ENCODE data around the gene RHOBTB1. TPM values are rescaled to one million over a fixed set of nuclear protein-coding genes. Genes with fewer than 3 reads are reported as not detected.

RHOBTB1 gene
- total RNA-seq, 4 donors from 2014 or later: 16.7 to 37.3 (median 22.8) TPM

DNA sequence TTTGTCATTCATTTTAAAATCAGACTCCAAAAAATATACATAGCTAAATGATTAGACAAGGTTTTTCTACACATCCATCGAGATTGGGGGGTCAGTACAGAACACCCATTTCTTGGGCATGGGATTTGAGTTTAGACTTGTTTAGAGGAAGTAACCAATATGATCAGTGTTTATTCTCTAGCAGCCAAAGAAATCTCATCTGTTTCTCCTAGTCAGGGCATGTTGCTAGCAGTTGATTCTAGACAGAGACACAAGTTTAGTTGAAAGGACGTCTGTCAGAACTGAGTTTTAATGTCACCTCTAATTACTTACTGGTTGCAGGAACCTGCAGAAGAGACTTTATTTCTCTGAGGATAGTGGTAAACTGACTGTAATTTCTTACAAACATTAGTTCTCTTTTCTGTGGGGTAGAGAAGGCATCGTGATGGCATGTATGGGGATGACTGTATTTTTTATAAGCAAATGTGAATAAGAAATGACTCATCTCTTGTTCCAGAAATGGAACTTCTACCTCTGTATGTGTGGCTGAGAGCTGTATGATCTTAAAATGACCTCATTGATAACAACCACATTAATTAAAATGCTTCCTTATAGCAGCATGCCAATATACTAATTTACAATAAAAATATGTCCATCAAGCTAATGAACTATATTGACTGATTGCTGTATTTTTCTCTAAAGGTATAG lies 30.6 kb upstream of the RHOBTB1 start:
- no peak for TF ChIP-seq CTCF (IDR thresholded peaks at IDR 0.05; ENCODE audit: low read depth)

GRCh38 chr10:60973086-60973485 lies 29.1 kb upstream of the RHOBTB1 start:
- no peak for TF ChIP-seq CTCF (IDR thresholded peaks at IDR 0.05; ENCODE audit: low read depth)

GRCh38 chr10:60970526-60970925 lies 26.5 kb upstream of the RHOBTB1 start:
- TF ChIP-seq CTCF (IDR thresholded peaks at IDR 0.05; ENCODE audit: low read depth): no peak

DNA sequence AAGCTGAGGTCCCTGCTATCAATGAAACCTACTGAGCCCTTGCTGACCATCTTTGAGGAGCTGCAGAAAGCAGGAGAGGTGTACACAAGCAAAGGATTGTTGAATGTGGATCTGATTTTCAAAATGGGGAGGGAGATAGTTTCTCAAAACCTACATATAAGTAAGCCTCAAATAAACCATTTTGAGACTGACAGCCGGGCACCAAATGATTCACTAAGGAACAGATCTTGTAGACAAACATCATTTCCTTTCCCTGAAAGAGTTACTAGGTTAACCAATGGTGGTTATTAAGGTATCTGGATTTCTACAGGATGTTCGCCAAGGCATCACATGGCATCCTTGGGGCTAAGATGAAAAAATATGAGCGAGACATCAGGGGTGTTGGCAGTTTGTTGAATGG lies 24.5 kb upstream of the RHOBTB1 start:
- TF ChIP-seq CTCF (IDR thresholded peaks at IDR 0.05; ENCODE audit: low read depth): no peak

GRCh38 chr10:60967854-60968484 lies 24.0 kb upstream of the RHOBTB1 start:
- no peak for TF ChIP-seq CTCF (IDR thresholded peaks at IDR 0.05; ENCODE audit: low read depth)

DNA sequence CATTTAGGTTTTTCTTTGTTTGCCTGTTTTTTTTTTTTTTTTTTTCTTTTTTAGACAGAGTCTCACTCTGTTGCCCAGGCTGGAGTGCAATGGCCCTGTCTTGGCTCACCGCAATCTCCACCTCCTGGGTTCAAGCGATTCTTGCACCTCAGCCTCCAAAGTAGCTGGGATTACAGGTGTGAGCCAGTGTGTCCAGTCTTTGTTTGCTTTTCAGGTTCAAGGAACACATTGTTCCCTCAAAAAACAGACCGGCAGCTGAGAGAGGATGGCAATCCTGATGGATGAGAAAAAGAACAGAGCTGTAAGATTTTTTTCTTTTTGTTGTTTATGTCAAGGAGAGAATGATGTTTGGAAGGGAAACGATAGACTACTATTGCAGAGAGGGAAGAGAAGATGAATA lies 23.3 kb upstream of the RHOBTB1 start:
- no peak for TF ChIP-seq CTCF (IDR thresholded peaks at IDR 0.05; ENCODE audit: low read depth)

DNA sequence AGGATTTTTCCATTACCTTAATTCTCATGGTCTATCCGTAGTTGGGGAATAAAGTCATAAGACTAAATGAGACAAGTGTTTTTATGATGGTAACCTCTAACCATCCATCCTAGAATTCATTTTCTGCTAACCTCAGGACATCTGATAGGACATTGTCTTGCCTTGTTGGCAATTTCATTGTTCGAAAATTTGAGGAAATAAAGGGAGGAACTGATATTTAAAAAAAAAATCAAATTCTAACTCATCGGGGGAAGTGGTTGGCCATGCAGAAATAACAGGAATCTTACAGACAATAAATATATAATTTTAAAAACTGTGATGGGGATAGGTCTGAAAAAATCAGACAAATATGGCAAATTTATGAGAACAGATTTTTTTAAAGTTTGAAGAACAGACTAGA lies 21.7 kb upstream of the RHOBTB1 start:
- TF ChIP-seq CTCF (IDR thresholded peaks at IDR 0.05; ENCODE audit: low read depth): no peak

All from subcutaneous adipose tissue (tissue), 4 donors.